Brain microvascular endothelial cell (primary cell): Measurements from ENCODE around the gene LILRA6.

Experiments used
- DNase-seq: peaks from one replicate; pipeline ENCODE4 v3.0.0-alpha.2; 2020
- H3K27ac ChIP-seq: fragments of 250-450 bp; sonication (Bioruptor Pico); 2 replicates; pipeline ENCODE4 v1.5.1; 2020; ENCODE audit warnings: mild to moderate bottlenecking, moderate library complexity
- H3K27me3 ChIP-seq: fragments of 250-450 bp; sonication (Bioruptor Pico); replicated peaks from 2 replicates; pipeline ENCODE4 v1.5.1; 2020; ENCODE audit warnings: mild to moderate bottlenecking
- H3K36me3 ChIP-seq: fragments of 250-450 bp; sonication (Bioruptor Pico); replicated peaks from 2 replicates; pipeline ENCODE4 v1.5.1; 2020; ENCODE audit warnings: mild to moderate bottlenecking
- H3K4me3 ChIP-seq: 2 replicates; pipeline ENCODE4 v1.5.1; 2011; ENCODE audit warnings: low read depth, mild to moderate bottlenecking, control low read depth, low read length, moderate library complexity
- in situ Hi-C: cut with HindIII; loops from 2 replicates; pipeline ENCODE4 v1.10.0; 2017; ENCODE audit warnings: low sequenced_read_pairs, low pct_ligation_motif_present
- TF ChIP-seq, protein P1 (sequence below): IDR thresholded peaks from 2 replicates; pipeline ENCODE4 v1.5.1; 2011; ENCODE audit warnings: low read depth, mild to moderate bottlenecking, moderate library complexity, low read length, control low read depth, inconsistent platforms; ENCODE audit errors: missing control alignments

LILRA6 gene

DNA sequence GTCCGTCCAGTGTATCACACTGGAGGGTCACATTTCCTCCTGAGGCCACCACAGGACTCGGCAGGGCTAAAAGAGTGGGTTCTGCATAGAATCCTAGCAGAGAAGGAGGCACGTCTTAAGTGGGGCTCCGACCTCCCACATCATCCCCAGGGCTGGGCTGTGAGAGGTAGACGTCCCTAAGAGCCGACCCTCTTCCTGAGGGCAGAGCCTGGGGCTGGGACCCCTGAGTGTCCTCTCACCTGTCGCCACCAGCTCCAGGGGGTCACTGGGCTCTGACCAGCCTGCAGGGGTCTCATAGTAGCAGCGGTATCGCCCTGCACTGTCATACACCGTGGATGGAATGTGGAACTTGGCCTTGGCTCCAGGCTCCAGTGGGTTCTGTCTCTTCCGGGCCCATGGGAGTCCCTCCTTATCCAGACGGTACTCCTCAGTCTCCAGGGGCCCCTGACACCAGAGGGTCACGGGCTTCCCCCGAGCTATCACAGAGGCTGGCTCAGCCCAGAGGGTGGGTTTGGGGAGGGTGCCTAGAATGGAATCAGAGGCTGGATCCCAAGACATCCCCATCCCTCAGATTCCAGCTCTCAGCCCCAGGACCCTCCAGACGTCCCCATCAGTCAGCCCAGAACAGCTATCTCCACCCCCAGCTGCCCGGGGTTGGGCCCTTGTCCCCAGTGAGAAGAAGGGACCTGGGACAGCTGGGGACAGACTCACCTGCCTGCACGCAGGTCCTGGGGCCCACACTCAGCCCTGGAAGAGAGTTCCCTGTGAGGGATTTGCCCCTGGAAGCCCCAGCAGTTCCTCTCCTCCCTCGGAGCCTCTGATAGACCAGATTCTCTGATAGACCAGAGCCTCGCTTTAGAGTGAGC is 13.9 kb upstream of the LILRA6 start:
- in situ Hi-C loops, result no loop called here
- TF ChIP-seq, protein P1, sequence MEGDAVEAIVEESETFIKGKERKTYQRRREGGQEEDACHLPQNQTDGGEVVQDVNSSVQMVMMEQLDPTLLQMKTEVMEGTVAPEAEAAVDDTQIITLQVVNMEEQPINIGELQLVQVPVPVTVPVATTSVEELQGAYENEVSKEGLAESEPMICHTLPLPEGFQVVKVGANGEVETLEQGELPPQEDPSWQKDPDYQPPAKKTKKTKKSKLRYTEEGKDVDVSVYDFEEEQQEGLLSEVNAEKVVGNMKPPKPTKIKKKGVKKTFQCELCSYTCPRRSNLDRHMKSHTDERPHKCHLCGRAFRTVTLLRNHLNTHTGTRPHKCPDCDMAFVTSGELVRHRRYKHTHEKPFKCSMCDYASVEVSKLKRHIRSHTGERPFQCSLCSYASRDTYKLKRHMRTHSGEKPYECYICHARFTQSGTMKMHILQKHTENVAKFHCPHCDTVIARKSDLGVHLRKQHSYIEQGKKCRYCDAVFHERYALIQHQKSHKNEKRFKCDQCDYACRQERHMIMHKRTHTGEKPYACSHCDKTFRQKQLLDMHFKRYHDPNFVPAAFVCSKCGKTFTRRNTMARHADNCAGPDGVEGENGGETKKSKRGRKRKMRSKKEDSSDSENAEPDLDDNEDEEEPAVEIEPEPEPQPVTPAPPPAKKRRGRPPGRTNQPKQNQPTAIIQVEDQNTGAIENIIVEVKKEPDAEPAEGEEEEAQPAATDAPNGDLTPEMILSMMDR, result no peak
- Histone ChIP-seq H3K27ac (no peak overlapping the region), H3K4me3 (no peak overlapping the region), H3K36me3 (no peaks in the 10 kb centered on the region), H3K27me3 (peaks cover 12% of the 10 kb centered on the region)
- no peak for DNase-seq

DNA sequence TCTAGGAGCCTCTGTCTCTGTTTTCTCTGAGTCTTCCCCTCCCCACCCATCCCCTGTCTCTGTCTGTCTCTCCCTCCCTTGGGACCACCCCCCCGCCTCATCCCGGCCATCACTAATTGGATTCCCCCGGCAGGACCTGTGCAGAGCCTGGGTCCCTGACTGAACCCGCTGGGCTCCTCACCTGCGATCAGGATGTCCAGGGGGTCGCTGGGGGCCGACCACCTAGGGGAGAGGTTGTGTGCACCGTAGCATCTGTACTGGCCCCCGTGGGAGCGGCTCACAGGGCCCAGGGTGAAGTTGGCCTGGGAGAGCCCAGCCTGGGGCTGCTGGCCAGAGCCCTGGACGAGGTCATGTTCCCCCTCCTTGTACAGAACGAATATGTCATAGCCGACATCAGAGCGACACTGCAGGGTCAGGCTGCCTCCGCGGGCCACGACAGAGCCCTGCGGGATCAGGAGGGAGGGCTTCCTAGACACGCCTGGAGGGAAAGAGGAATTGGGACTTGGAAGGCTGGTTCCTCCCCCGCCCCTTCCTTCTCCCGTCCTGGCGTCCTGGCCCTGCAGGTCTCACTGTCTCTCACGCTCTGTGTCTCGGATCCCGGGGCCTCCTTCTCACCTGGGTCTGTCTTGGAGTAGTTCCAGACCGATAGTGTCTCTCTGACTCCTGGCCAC is 12.7 kb upstream of the LILRA6 start:
- in situ Hi-C loops, result no loop called here
- DNase-seq, result no peak
- no peak overlapping the region for H3K27ac ChIP-seq
- TF ChIP-seq, protein P1, result no peak
- no peak overlapping the region for H3K4me3 ChIP-seq
- no peaks in the 10 kb centered on the region for H3K36me3 ChIP-seq
- H3K27me3 ChIP-seq, result peaks cover 12% of the 10 kb centered on the region

DNA sequence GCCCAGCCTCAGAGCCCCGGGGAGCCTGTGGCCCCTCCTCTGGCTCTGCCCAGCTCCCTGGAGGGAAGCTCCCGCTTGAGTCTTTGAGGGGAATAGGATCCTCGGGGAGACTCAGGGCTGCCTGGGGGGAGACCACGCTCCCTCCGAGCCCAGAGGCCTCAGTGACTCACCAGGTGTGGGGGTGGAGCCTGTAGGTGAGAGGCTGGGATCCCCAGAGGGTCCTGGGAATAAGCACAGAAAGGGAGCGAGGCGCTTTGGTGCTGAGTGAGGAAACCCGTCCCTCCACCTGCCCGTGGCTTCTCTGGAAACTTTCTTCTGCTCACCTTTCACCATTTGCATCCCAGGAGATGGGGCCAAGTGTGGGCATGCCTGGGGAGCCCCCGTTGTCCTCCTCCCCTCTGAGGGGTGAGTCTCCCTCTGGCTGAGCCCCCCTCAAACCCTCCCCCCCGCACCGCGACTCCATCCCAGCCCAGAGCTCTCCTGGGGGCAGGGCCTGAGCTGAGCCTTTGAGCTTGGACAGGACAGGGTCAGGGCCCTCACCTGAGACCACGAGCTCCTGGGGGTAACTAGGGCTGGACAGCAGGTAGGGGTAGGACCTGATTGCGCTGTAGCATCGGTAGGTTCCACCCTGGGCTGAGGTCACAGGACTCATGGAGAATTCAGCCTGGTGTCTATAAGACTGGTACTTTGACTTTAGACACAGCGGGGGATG is 11.8 kb upstream of the LILRA6 start:
- in situ Hi-C loops, result no loop called here
- H3K27ac ChIP-seq, result no peak overlapping the region
- no peak for DNase-seq
- TF ChIP-seq, protein P1, result no peak
- no peaks in the 10 kb centered on the region for H3K36me3 ChIP-seq
- H3K4me3 ChIP-seq, result no peak overlapping the region
- H3K27me3 ChIP-seq, result peaks cover 12% of the 10 kb centered on the region

DNA sequence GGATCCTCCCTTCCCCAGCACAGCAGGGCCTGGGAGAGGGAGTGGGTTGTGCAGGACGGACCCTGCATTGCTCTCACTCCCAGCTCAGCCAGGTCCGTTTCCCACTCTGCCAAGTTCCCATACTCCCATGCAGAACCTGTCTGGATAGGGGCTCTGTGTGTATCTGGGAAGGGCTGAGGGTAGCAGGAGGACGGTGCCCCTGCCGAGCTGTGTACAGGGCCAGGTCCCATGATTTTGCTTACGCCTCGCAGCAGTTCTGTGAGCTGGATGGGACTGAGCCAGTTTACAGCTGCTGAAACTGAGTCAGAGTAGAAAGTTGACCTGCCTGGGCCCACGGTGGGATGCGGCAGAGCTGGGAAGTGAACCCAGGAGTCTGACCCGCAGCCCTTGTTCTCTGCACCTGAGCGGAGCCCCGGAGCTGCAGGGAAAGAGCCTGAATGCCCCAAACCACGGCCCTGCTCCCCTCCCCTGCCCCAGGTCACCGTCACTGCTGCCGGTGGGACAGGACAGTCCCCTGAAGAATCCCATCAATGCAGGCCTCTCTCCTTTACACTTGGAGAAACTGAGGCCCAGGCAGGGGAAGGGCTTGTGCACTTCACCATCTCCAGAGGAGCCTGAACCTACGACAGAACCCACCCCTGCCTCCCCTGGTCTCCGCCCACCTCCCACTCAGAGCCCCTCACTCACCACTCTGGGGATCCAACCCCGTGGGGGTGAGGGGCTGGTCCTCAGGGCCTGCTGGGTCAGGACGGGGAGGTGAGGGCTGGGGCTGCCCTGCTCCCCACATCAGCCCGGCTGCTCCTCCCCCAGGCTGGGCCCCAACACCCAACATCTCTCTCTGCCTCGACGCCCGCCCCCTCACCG is 11.0 kb upstream of the LILRA6 start:
- Histone ChIP-seq H3K27ac (no peak overlapping the region), H3K4me3 (no peak overlapping the region), H3K36me3 (no peaks in the 10 kb centered on the region), H3K27me3 (peaks cover 12% of the 10 kb centered on the region)
- in situ Hi-C loops, result no loop called here
- TF ChIP-seq, protein P1, result no peak
- no peak for DNase-seq

DNA sequence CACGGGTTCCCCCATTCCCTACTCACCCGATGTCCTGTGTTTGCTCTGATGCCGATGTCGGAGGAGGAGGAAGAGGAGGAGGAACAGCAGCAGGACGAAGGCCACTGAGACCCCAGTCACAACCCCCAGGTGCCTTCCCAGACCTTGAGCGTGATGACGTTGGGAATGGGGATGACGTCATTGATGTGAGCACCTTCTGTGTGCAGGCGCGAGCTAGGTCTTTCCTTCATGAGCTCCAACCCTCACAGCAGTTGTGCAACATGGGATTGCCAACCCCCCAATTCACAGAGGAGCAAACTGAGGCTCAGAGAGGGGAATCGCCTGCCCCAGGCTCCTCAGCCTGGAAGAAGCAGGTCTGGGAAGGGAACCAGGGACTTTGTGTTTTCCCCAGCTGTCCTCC is 10.3 kb upstream of the LILRA6 start:
- in situ Hi-C loops, result no loop called here
- H3K27me3 ChIP-seq, result peaks cover 12% of the 10 kb centered on the region
- no peaks in the 10 kb centered on the region for H3K36me3 ChIP-seq
- no peak overlapping the region for H3K4me3 ChIP-seq
- no peak for DNase-seq
- no peak overlapping the region for H3K27ac ChIP-seq
- TF ChIP-seq, protein P1, result no peak
